KMS-11 (cell line): ENCODE data around the gene PGAM5.

Experiments
- H2AFZ ChIP-seq: fragments of 200-600 bp; sonication (generic); 2 replicates; pipeline ENCODE4 v1.6.1; 2016; ENCODE audit warnings: antibody characterized with exemption, mixed run types, low read depth
- H3K27ac ChIP-seq: fragments of 200-600 bp; sonication (generic); 2 replicates; pipeline ENCODE4 v1.6.1; 2016; ENCODE audit warnings: mild to moderate bottlenecking, mixed run types
- H3K27me3 ChIP-seq: fragments of 200-600 bp; sonication (generic); 2 replicates; pipeline ENCODE4 v1.6.1; 2017; ENCODE audit warnings: mild to moderate bottlenecking, low read depth, mixed run types, moderate library complexity; ENCODE audit not compliant: insufficient read depth
- H3K36me3 ChIP-seq: fragments of 200-600 bp; sonication (generic); 2 replicates; pipeline ENCODE4 v1.6.1; 2017; ENCODE audit warnings: mild to moderate bottlenecking, mixed run types; ENCODE audit not compliant: insufficient read depth
- H3K4me1 ChIP-seq: fragments of 200-600 bp; sonication (generic); 2 replicates; pipeline ENCODE4 v1.6.1; 2016; ENCODE audit warnings: mild to moderate bottlenecking, low read depth, mixed run types; ENCODE audit not compliant: poor library complexity, severe bottlenecking
- H3K4me2 ChIP-seq: fragments of 200-600 bp; sonication (generic); 2 replicates; pipeline ENCODE4 v1.7.0; 2016; ENCODE audit warnings: mild to moderate bottlenecking, mixed run types
- H3K4me3 ChIP-seq: fragments of 200-600 bp; sonication (generic); IDR thresholded peaks from 2 replicates; pipeline ENCODE4 v1.6.1; 2017; ENCODE audit warnings: low read depth, low read length, mixed read lengths; ENCODE audit not compliant: insufficient read depth
- H3K79me2 ChIP-seq: fragments of 200-600 bp; sonication (generic); 2 replicates; pipeline ENCODE4 v1.6.1; 2016; ENCODE audit warnings: low read depth, mixed run types; ENCODE audit not compliant: insufficient read depth
- H3K9ac ChIP-seq: fragments of 200-600 bp; sonication (generic); 2 replicates; pipeline ENCODE4 v1.6.1; 2016; ENCODE audit warnings: mild to moderate bottlenecking, mixed run types
- H4K20me1 ChIP-seq: fragments of 200-600 bp; sonication (generic); 2 replicates; pipeline ENCODE4 v1.6.1; 2016; ENCODE audit warnings: mild to moderate bottlenecking, mixed run types; ENCODE audit not compliant: insufficient read depth
- TF ChIP-seq, protein P1 (sequence below): fragments of 200-600 bp; sonication (generic); conservative IDR thresholded peaks from 2 replicates; pipeline ENCODE4 v1.6.1; 2017; ENCODE audit warnings: low read depth, mild to moderate bottlenecking, antibody characterized with exemption, low read length, moderate library complexity, mixed read lengths

The PGAM5 gene

GRCh38 chr12:132674561-132674960 is 36.1 kb upstream of the PGAM5 start:
- Histone ChIP-seq H3K36me3 (no peaks in the 10 kb centered on the region), H3K9ac (no peak overlapping the region), H3K27me3 (no peaks in the 10 kb centered on the region), H4K20me1 (no peaks in the 10 kb centered on the region), H3K4me1 (no peaks in the 10 kb centered on the region), H3K4me3 (no peak overlapping the region), H3K4me2 (no peak overlapping the region), H2AFZ (no peak overlapping the region), H3K79me2 (no peaks in the 10 kb centered on the region), H3K27ac (no peak overlapping the region)
- TF ChIP-seq, protein P1, sequence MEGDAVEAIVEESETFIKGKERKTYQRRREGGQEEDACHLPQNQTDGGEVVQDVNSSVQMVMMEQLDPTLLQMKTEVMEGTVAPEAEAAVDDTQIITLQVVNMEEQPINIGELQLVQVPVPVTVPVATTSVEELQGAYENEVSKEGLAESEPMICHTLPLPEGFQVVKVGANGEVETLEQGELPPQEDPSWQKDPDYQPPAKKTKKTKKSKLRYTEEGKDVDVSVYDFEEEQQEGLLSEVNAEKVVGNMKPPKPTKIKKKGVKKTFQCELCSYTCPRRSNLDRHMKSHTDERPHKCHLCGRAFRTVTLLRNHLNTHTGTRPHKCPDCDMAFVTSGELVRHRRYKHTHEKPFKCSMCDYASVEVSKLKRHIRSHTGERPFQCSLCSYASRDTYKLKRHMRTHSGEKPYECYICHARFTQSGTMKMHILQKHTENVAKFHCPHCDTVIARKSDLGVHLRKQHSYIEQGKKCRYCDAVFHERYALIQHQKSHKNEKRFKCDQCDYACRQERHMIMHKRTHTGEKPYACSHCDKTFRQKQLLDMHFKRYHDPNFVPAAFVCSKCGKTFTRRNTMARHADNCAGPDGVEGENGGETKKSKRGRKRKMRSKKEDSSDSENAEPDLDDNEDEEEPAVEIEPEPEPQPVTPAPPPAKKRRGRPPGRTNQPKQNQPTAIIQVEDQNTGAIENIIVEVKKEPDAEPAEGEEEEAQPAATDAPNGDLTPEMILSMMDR, result no peak

- Histone ChIP-seq H3K36me3 (no peaks in the 10 kb centered on the region), H3K4me2 (no peak overlapping the region), H4K20me1 (no peaks in the 10 kb centered on the region), H3K79me2 (no peaks in the 10 kb centered on the region), H3K9ac (no peak overlapping the region), H3K4me3 (no peak overlapping the region), H2AFZ (no peak overlapping the region), H3K4me1 (no peaks in the 10 kb centered on the region), H3K27ac (no peak overlapping the region), H3K27me3 (no peaks in the 10 kb centered on the region)
- TF ChIP-seq, protein P1, result no peak
Measured at GRCh38 chr12:132675757-132676432, 34.7 kb upstream of the PGAM5 start.

- H3K4me1 ChIP-seq, result no peaks in the 10 kb centered on the region
- no peak overlapping the region for H2AFZ ChIP-seq
- no peak overlapping the region for H3K4me3 ChIP-seq
- no peaks in the 10 kb centered on the region for H3K27me3 ChIP-seq
- H3K9ac ChIP-seq, result no peak overlapping the region
- H3K27ac ChIP-seq, result no peak overlapping the region
- no peaks in the 10 kb centered on the region; the same call in 1 of the 2 replicates for H3K79me2 ChIP-seq
- TF ChIP-seq, protein P1, result no peak
- no peaks in the 10 kb centered on the region for H3K36me3 ChIP-seq
- H3K4me2 ChIP-seq, result no peak overlapping the region
- no peaks in the 10 kb centered on the region for H4K20me1 ChIP-seq
Measured at GRCh38 chr12:132677492-132677891, 33.1 kb upstream of the PGAM5 start.

DNA sequence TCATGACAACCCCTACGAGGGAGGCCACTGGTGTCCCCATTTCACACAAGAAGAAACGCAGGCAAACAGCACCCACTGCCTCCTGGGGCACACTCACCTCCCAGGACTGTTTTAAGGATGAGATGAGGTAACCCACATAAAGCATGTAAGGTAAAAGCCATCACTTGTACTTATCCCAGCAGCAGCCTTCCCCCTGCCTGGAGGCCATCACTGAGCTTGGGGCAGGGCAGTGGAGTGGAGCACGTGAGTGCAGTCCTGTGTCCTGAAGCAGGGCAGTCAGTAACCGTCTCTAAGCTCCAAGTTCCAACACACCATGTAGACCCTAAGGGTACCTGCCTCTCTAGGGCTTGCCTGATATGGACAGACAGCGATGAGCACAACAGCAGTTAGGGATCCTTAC is 25.2 kb upstream of the PGAM5 start:
- no peaks in the 10 kb centered on the region for H3K36me3 ChIP-seq
- TF ChIP-seq, protein P1, result no peak
- H4K20me1 ChIP-seq, result no peaks in the 10 kb centered on the region
- no peak overlapping the region for H3K9ac ChIP-seq
- H3K4me1 ChIP-seq, result no peaks in the 10 kb centered on the region
- H3K4me2 ChIP-seq, result no peak overlapping the region
- H3K27me3 ChIP-seq, result no peaks in the 10 kb centered on the region
- no peak overlapping the region for H3K27ac ChIP-seq
- H3K4me3 ChIP-seq, result no peak overlapping the region
- H3K79me2 ChIP-seq, result peaks cover 23% of the 10 kb centered on the region
- H2AFZ ChIP-seq, result no peak overlapping the region
